H1 (cell line): ENCODE data around the gene NSMCE3. TPM values are rescaled to one million over a fixed set of nuclear protein-coding genes. Genes with fewer than 3 reads are reported as not detected.
A peak's percentile ranks its signal among the peaks of the same experiment; 100 is the strongest.

Experiments
- CTCF ChIA-PET: fragments of 300-600 bp; sonication (Branson Sonifier 250); formaldehyde crosslinking; loops from one replicate; lab custom pipeline; 2021; ENCODE audit not compliant: partially characterized antibody; lab: Charles Lee
- POLR2A ChIA-PET: fragments of 300-600 bp; sonication (Branson Sonifier 250); formaldehyde crosslinking; loops from one replicate; lab custom pipeline; 2021; ENCODE audit warnings: inconsistent platforms; ENCODE audit not compliant: partially characterized antibody; lab: Charles Lee
- DNase-seq, 2 experiments: peaks; one replicate each; pipeline versions ENCODE4 v3.0.0 to v3.0.0-alpha.2; 2010 to 2022; ENCODE audit warnings: low spot score in 2 of 2, low read depth in 1 of 2, mixed read lengths in 1 of 2
- FAIRE-seq: peaks from 2 replicates; lab custom pipeline; 2011; peaks lifted over from hg19 to GRCh38; lab: Jason Lieb, UNC
- H2AFZ ChIP-seq: 2 replicates; pipeline ENCODE4 v1.8.1; 2012; ENCODE audit warnings: low read length, inconsistent platforms
- H2AK5ac ChIP-seq: 2 replicates; pipeline ENCODE4 v1.6.1; 2013; ENCODE audit warnings: low read depth, low read length
- H2BK120ac ChIP-seq: replicated peaks from 2 replicates; pipeline ENCODE3; 2013; ENCODE audit warnings: low read depth, low read length, inconsistent platforms
- H2BK12ac ChIP-seq: 2 replicates; pipeline ENCODE4 v1.6.1; 2013; ENCODE audit warnings: low read depth, low read length
- H2BK15ac ChIP-seq: 2 replicates; pipeline ENCODE4 v1.6.1; 2013; ENCODE audit warnings: low read length
- H2BK20ac ChIP-seq: 2 replicates; pipeline ENCODE4 v1.6.1; 2013; ENCODE audit warnings: low read length
- H2BK5ac ChIP-seq: 2 replicates; pipeline ENCODE4 v1.6.1; 2013; ENCODE audit warnings: low read depth, low read length
- H3K14ac ChIP-seq: 2 replicates; pipeline ENCODE4 v1.6.1; 2013; ENCODE audit warnings: inconsistent platforms; ENCODE audit not compliant: insufficient read length
- H3K18ac ChIP-seq: 2 replicates; pipeline ENCODE4 v1.6.1; 2013; ENCODE audit warnings: low read length; ENCODE audit errors: extremely low read depth
- H3K23ac ChIP-seq: 2 replicates; pipeline ENCODE4 v1.6.1; 2013; ENCODE audit warnings: inconsistent platforms; ENCODE audit not compliant: insufficient read length
- H3K23me2 ChIP-seq: 2 replicates; pipeline ENCODE4 v1.6.1; 2013; ENCODE audit warnings: low read depth, low read length
- H3K27ac ChIP-seq: 2 replicates; pipeline ENCODE4 v1.6.1; 2011; ENCODE audit warnings: low read depth, low read length, inconsistent platforms
- H3K27me3 ChIP-seq, 4 experiments: replicated peaks in 1 of 4; 1 replicate in 1 of 4; 2 replicates in 3 of 4; pipeline versions ENCODE4 v1.6.1 to v1.8.1; 2011 to 2013; ENCODE audit warnings: low read length in 3 of 4, mild to moderate bottlenecking in 3 of 4, inconsistent platforms in 2 of 4, mixed read lengths in 2 of 4, moderate library complexity in 1 of 4; ENCODE audit not compliant: control insufficient read depth in 3 of 4, insufficient read depth in 3 of 4; ENCODE audit errors: extremely low read depth in 1 of 4
- H3K36me3 ChIP-seq, 4 experiments: 2 replicates each; pipeline versions ENCODE4 v1.6.1 to v1.8.1; 2011 to 2013; ENCODE audit warnings: mild to moderate bottlenecking in 4 of 4, low read length in 3 of 4, moderate library complexity in 2 of 4, control low read depth in 1 of 4, inconsistent platforms in 1 of 4; ENCODE audit not compliant: insufficient read depth in 4 of 4, control insufficient read depth in 2 of 4
- H3K4ac ChIP-seq: replicated peaks from 2 replicates; pipeline ENCODE3; 2013; ENCODE audit warnings: low read length, low read depth, mixed read lengths, inconsistent platforms; ENCODE audit not compliant: insufficient read length
- H3K4me1 ChIP-seq, 4 experiments: replicated peaks in 1 of 4; 1 replicate in 1 of 4; 2 replicates in 3 of 4; pipeline versions ENCODE4 v1.6.1 to v1.8.1; 2011 to 2013; ENCODE audit warnings: low read length in 3 of 4, inconsistent platforms in 2 of 4, mixed read lengths in 1 of 4; ENCODE audit not compliant: insufficient read depth in 4 of 4, control insufficient read depth in 3 of 4
- H3K4me2 ChIP-seq, 2 experiments: 2 replicates each; pipeline versions ENCODE4 v1.6.1 to v1.8.1; 2011 to 2013; ENCODE audit warnings: low read depth in 2 of 2, low read length in 2 of 2, control low read depth in 1 of 2, inconsistent platforms in 1 of 2, mild to moderate bottlenecking in 1 of 2; ENCODE audit not compliant: insufficient read depth in 1 of 2
- H3K4me3 ChIP-seq, 4 experiments: fragments of 200-600, 300-600 bp in 1 of 4; sonication (generic), shearing (Covaris generic), sonication (Bioruptor Twin) in 1 of 4; 2 replicates each; pipeline versions ENCODE4 v1.5.1 to v1.8.1; 2011 to 2016; ENCODE audit warnings: low read length in 4 of 4, low read depth in 3 of 4, control low read depth in 2 of 4, inconsistent platforms in 2 of 4, mild to moderate bottlenecking in 2 of 4, mixed read lengths in 1 of 4, moderate library complexity in 1 of 4; ENCODE audit not compliant: insufficient read depth in 2 of 4; ENCODE audit errors: extremely low read depth in 1 of 4
- H3K56ac ChIP-seq: replicated peaks from 2 replicates; pipeline ENCODE3; 2013; ENCODE audit warnings: low read depth, mild to moderate bottlenecking, mixed read lengths, low read length, inconsistent platforms; ENCODE audit not compliant: insufficient read length
- H3K79me1 ChIP-seq: 2 replicates; pipeline ENCODE4 v1.6.1; 2013; ENCODE audit warnings: low read depth, low read length, control low read depth
- H3K79me2 ChIP-seq, 2 experiments: 2 replicates each; pipeline versions ENCODE4 v1.6.1 to v1.8.1; 2012 to 2013; ENCODE audit warnings: low read length in 2 of 2, mild to moderate bottlenecking in 2 of 2, inconsistent platforms in 1 of 2; ENCODE audit not compliant: insufficient read depth in 2 of 2, control insufficient read depth in 1 of 2
- H3K9ac ChIP-seq, 4 experiments: replicated peaks in 1 of 4; 1 replicate in 1 of 4; 2 replicates in 3 of 4; pipeline versions ENCODE4 v1.6.1 to v1.8.1; 2011 to 2013; ENCODE audit warnings: low read depth in 3 of 4, low read length in 3 of 4, control low read depth in 2 of 4, mild to moderate bottlenecking in 2 of 4, moderate library complexity in 2 of 4, inconsistent platforms in 1 of 4; ENCODE audit errors: extremely low read depth in 1 of 4
- H3K9me3 ChIP-seq, 2 experiments: 2 replicates each; pipeline versions ENCODE4 v1.6.1 to v1.8.1; 2012 to 2013; ENCODE audit warnings: mild to moderate bottlenecking in 2 of 2, moderate library complexity in 2 of 2, control low read depth in 1 of 2, inconsistent platforms in 1 of 2, low read depth in 1 of 2, low read length in 1 of 2, mixed read lengths in 1 of 2; ENCODE audit not compliant: insufficient read depth in 2 of 2
- H4K20me1 ChIP-seq, 2 experiments: replicated peaks in 1 of 2; 2 replicates each; pipeline versions ENCODE3 to v1.8.1; 2011 to 2013; ENCODE audit warnings: inconsistent platforms in 2 of 2, low read length in 2 of 2, mild to moderate bottlenecking in 1 of 2; ENCODE audit not compliant: insufficient read depth in 2 of 2, control insufficient read depth in 1 of 2
- H4K5ac ChIP-seq: 2 replicates; pipeline ENCODE4 v1.6.1; 2013; ENCODE audit warnings: low read length, low read depth, mixed read lengths, inconsistent platforms; ENCODE audit not compliant: insufficient read length
- H4K8ac ChIP-seq: 2 replicates; pipeline ENCODE4 v1.8.0; 2013; ENCODE audit warnings: mild to moderate bottlenecking, moderate library complexity, low read length, inconsistent platforms; ENCODE audit not compliant: insufficient read depth; ENCODE audit errors: extremely low read depth
- H4K91ac ChIP-seq: replicated peaks from 2 replicates; pipeline ENCODE3; 2013; ENCODE audit warnings: low read length, mixed read lengths, inconsistent platforms; ENCODE audit not compliant: insufficient read length
- CEBPB ChIP-seq: IDR thresholded peaks from 2 replicates; pipeline ENCODE4 v1.6.1; 2012; ENCODE audit warnings: low read depth, low read length
- EZH2 ChIP-seq: fragments of 200-600 bp; sonication (generic); IDR thresholded peaks from 2 replicates; pipeline ENCODE4 v1.7.1; 2012; ENCODE audit warnings: low read depth, mild to moderate bottlenecking, moderate library complexity, low read length, inconsistent platforms; ENCODE audit not compliant: severe bottlenecking
- JUND ChIP-seq: IDR thresholded peaks from 2 replicates; pipeline ENCODE4 v1.6.1; 2011; ENCODE audit warnings: mild to moderate bottlenecking, improper control_type of control experiment, low read length
- KDM1A ChIP-seq: fragments of 200-600, 300-600 bp; sonication (generic); IDR thresholded peaks from 2 replicates; pipeline ENCODE4 v1.7.1; 2016; ENCODE audit warnings: mild to moderate bottlenecking, low read length, borderline replicate concordance
- POLR2A ChIP-seq, 2 experiments: IDR thresholded peaks; 1 replicate in 1 of 2; 2 replicates in 1 of 2; pipeline ENCODE4 v1.6.1; 2011; ENCODE audit warnings: low read depth in 2 of 2, low read length in 2 of 2, mild to moderate bottlenecking in 2 of 2; ENCODE audit errors: control extremely low read depth in 1 of 2
- POLR2AphosphoS5 ChIP-seq: IDR thresholded peaks from 2 replicates; pipeline ENCODE4 v1.6.1; 2011; ENCODE audit warnings: low read depth, low read length
- SIN3A ChIP-seq, 2 experiments: IDR thresholded peaks in 1 of 2; conservative IDR thresholded peaks in 1 of 2; 2 replicates each; pipeline ENCODE4 v1.6.1; 2011 to 2012; ENCODE audit warnings: low read length in 2 of 2, improper control_type of control experiment in 1 of 2, low read depth in 1 of 2, mild to moderate bottlenecking in 1 of 2
- SRF ChIP-seq: IDR thresholded peaks from 2 replicates; pipeline ENCODE4 v1.6.1; 2011; ENCODE audit warnings: mild to moderate bottlenecking, low read depth, low read length, moderate library complexity
- TAF7 ChIP-seq: optimal IDR thresholded peaks from 2 replicates; pipeline ENCODE3; 2011; ENCODE audit warnings: low read depth, mild to moderate bottlenecking, inconsistent platforms, low read length, moderate library complexity, borderline replicate concordance
- WGBS, 2 experiments: shearing (Covaris generic) in 1 of 2; methylation state at CpG; one replicate each; pipeline versions ENCODE4 v1.1.6 to v1.1.7; 2013 to 2015; ENCODE audit warnings: low lambda C conversion rate in 2 of 2, mixed read lengths in 2 of 2, inconsistent platforms in 1 of 2, low coverage in 1 of 2, missing lambda C conversion rate in 1 of 2; ENCODE audit not compliant: insufficient replicate concordance in 2 of 2, insufficient coverage in 1 of 2, insufficient read length in 1 of 2; ENCODE audit errors: extremely low coverage in 1 of 2, missing lambda C conversion rate in 1 of 2; 5-methylcytosine and 5-hydroxymethylcytosine counted together
- polyA plus RNA-seq, 7 experiments: library from polyadenylated mRNA; depleted of rRNA in 3 of 7; stranded (reverse) in 5 of 7; unstranded in 2 of 7; fragments of >200 nt in 5 of 7; fragments of 200-250 nt in 2 of 7; gene quantifications; 1 replicate in 5 of 7; 2 replicates in 1 of 7; 4 replicates in 1 of 7; pipeline versions ENCODE4 v1.2.1 to v1.2.3, GENCODE V29; 2011 to 2013; ENCODE audit warnings: missing spikeins in 2 of 7, mixed read lengths in 2 of 7
- total RNA-seq: library from RNA; stranded (reverse); fragmentation: NEBNext Ultra II Directional; extraction: Animal tissue kit (Norgen Biotek cat#: 25700); gene quantifications from 2 replicates; pipeline ENCODE4 v1.2.1, GENCODE V29; 2021
- TF ChIP-seq, protein P1 (sequence below): IDR thresholded peaks from 2 replicates; pipeline ENCODE4 v1.6.1; 2012; ENCODE audit warnings: low read length, inconsistent platforms

NSMCE3 gene
- total and polyA plus RNA-seq, 2 of the 8 experiments (the other 6 are each of a cell fraction or from before 2014, with no cell fraction given) = 4.3 to 6.7 TPM

DNA sequence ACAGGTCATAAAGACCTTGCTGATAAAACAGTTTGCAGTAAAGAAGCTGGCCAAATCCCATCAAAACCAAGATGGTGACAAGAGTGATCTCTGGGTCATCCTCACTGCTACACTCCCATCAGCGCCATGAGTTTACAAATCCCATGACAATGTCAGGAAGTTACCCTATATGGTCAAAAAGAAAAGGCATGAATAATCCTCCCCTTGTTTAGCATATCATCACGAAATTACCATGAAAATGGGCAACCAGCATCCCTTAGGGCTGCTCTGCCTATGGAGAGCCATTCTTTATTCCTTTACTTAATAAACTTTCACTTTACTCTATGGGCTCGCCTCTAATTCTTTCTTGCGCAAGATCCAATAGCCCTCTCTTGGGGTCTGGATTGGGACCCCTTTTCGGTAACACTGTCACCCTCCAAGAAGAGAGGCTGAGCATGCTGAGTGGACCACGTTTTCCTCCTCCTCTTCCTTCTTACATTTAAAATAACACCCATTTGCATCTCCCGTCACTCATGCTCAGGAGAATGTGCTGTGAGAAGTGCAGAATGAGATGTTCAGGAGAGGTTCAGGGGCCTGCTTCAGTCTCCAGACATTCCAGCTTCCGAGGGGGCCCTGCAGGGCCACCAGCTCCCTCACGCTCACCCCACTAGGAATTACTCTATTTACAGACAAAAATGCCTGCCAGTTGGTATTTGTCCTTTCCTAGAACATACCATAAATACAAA, 47.3 kb downstream of the NSMCE3 start:
- Histone ChIP-seq H3K4me1 (peaks cover 0 to 3% (median under 1%) of the 10 kb centered on the region in 4 experiments; a peak in 2 of 7 replicates), H4K91ac (no peak overlapping the region), H2BK5ac (no peak overlapping the region), H3K56ac (no peak overlapping the region), H3K27ac (no peak overlapping the region), H3K4ac (no peak overlapping the region), H3K36me3 (no peaks in the 10 kb centered on the region), H4K5ac (no peak overlapping the region), H3K9me3 (no peaks in the 10 kb centered on the region; a peak in 1 of 4 replicates), H3K4me2 (no peak overlapping the region)
- DNase-seq = no peak
- peak; percentile 19 for FAIRE-seq
- POLR2A ChIA-PET = no interaction called here
- TF ChIP-seq TAF7 (peak; percentile 56), EZH2 (no peak), JUND (no peak), POLR2A (IDR thresholded peaks at IDR 0.05; ENCODE audit: control extremely low read depth in 1 of 2, low read depth in 2 of 2, low read length in 2 of 2) (peak in 1 of 2 experiments; percentile 64; a peak in 1 of 3 replicates), SIN3A (conservative IDR thresholded peaks at IDR 0.05 in 1 of 2, IDR thresholded peaks at IDR 0.05 in 1 of 2; ENCODE audit: low read depth in 1 of 2, low read length in 2 of 2) (no peak), KDM1A (no peak), POLR2AphosphoS5 (peak; percentile 51; the same call in 1 of the 2 replicates), CEBPB (peak; percentile 66; the same call in 1 of the 2 replicates), SRF (peak; percentile 93)
- TF ChIP-seq, protein P1, sequence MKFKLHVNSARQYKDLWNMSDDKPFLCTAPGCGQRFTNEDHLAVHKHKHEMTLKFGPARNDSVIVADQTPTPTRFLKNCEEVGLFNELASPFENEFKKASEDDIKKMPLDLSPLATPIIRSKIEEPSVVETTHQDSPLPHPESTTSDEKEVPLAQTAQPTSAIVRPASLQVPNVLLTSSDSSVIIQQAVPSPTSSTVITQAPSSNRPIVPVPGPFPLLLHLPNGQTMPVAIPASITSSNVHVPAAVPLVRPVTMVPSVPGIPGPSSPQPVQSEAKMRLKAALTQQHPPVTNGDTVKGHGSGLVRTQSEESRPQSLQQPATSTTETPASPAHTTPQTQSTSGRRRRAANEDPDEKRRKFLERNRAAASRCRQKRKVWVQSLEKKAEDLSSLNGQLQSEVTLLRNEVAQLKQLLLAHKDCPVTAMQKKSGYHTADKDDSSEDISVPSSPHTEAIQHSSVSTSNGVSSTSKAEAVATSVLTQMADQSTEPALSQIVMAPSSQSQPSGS = no peak
- TF ChIP-seq, all 59 proteins: peak for 5
- no peak overlapping the region for H2AFZ ChIP-seq
- H2BK15ac ChIP-seq = no peak overlapping the region
- no peak overlapping the region for H2BK12ac ChIP-seq
- H3K18ac ChIP-seq = no peak overlapping the region
- H4K20me1 ChIP-seq = no peaks in the 10 kb centered on the region
- no peak overlapping the region for H3K14ac ChIP-seq
- H3K27me3 ChIP-seq = no peaks in the 10 kb centered on the region
- WGBS, 2 experiments = 77% methylated on average over 9 of the region's 9 CpGs; no CpG with 5 or more reads in 1 of the 2 experiments
- no peaks in the 10 kb centered on the region for H3K23me2 ChIP-seq
- CTCF ChIA-PET = interaction anchor here (0.7 to 1.5 kb wide), 3 partner anchors 13 to 120 kb away, joined by 3 to 4 read pairs (median 3); no protein-coding TSS in a partner anchor
- no peaks in the 10 kb centered on the region for H3K79me2 ChIP-seq
- H2BK120ac ChIP-seq = no peak overlapping the region
- H3K79me1 ChIP-seq = no peaks in the 10 kb centered on the region
- no peak overlapping the region for H4K8ac ChIP-seq
- no peak overlapping the region for H3K9ac ChIP-seq
- H2AK5ac ChIP-seq = no peak overlapping the region
- no peak overlapping the region for H3K4me3 ChIP-seq
- H3K23ac ChIP-seq = no peak overlapping the region
- H2BK20ac ChIP-seq = no peak overlapping the region
